HEK293T (cell line): Measurements from ENCODE around the gene GPR37L1.

Experiments
- CTCF ChIA-PET: fragments of 350-600 bp; formaldehyde crosslinking; extraction: SDS; loops from one replicate; lab custom pipeline; 2021; ENCODE audit warnings: antibody characterized with exemption, inconsistent platforms; lab: Yijun Ruan, JAX
- POLR2A ChIA-PET: fragments of 350-600 bp; formaldehyde crosslinking; extraction: SDS; loops from one replicate; lab custom pipeline; 2020; ENCODE audit warnings: antibody characterized with exemption, inconsistent platforms; lab: Yijun Ruan, JAX
- DNase-seq: peaks from one replicate; pipeline ENCODE4 v3.0.0; 2012; ENCODE audit warnings: mixed read lengths; ENCODE audit errors: extremely low spot score
- ARNT ChIP-seq: fragments of 450-650 bp; IDR thresholded peaks from 2 replicates; pipeline ENCODE4 v1.6.1; 2017; ENCODE audit warnings: mild to moderate bottlenecking
- BHLHE40 ChIP-seq: fragments of 450-650 bp; IDR thresholded peaks from 2 replicates; pipeline ENCODE4 v1.6.1; 2016; ENCODE audit warnings: mild to moderate bottlenecking, moderate library complexity, borderline replicate concordance
- CTBP1 ChIP-seq: fragments of 450-650 bp; IDR thresholded peaks from 2 replicates; pipeline ENCODE4 v1.6.1; 2016; ENCODE audit warnings: borderline replicate concordance
- ELF4 ChIP-seq: fragments of 450-650 bp; IDR thresholded peaks from 2 replicates; pipeline ENCODE4 v1.6.1; 2017; ENCODE audit warnings: antibody characterized with exemption
- FOXA1 ChIP-seq: fragments of 450-650 bp; IDR thresholded peaks from 2 replicates; pipeline ENCODE4 v1.6.1; 2016; ENCODE audit warnings: mild to moderate bottlenecking
- FOXK2 ChIP-seq: fragments of 450-650 bp; IDR thresholded peaks from 2 replicates; pipeline ENCODE4 v1.6.1; 2016; ENCODE audit warnings: mild to moderate bottlenecking
- FOXM1 ChIP-seq: fragments of 450-650 bp; IDR thresholded peaks from 2 replicates; pipeline ENCODE4 v1.6.1; 2017; ENCODE audit warnings: mild to moderate bottlenecking, borderline replicate concordance
- HDGF ChIP-seq: fragments of 450-650 bp; IDR thresholded peaks from 2 replicates; pipeline ENCODE4 v1.6.1; 2017; ENCODE audit warnings: antibody characterized with exemption, borderline replicate concordance
- L3MBTL2 ChIP-seq: fragments of 450-650 bp; conservative IDR thresholded peaks from 2 replicates; pipeline ENCODE4 v1.6.1; 2016; ENCODE audit warnings: mild to moderate bottlenecking
- LEF1 ChIP-seq: fragments of 450-650 bp; IDR thresholded peaks from 2 replicates; pipeline ENCODE4 v1.6.1; 2017; ENCODE audit warnings: mild to moderate bottlenecking, borderline replicate concordance
- NFRKB ChIP-seq: fragments of 450-650 bp; IDR thresholded peaks from 2 replicates; pipeline ENCODE4 v1.6.1; 2016; ENCODE audit warnings: mild to moderate bottlenecking, moderate library complexity
- SP1 ChIP-seq: fragments of 450-650 bp; IDR thresholded peaks from 2 replicates; pipeline ENCODE4 v1.6.1; 2017
- SUZ12 ChIP-seq: fragments of 450-650 bp; IDR thresholded peaks from 2 replicates; pipeline ENCODE4 v1.6.1; 2016; ENCODE audit warnings: mild to moderate bottlenecking
- TARDBP ChIP-seq: fragments of 450-650 bp; IDR thresholded peaks from 2 replicates; pipeline ENCODE4 v1.6.1; 2016
- ZNF384 ChIP-seq: fragments of 450-650 bp; IDR thresholded peaks from 2 replicates; pipeline ENCODE4 v1.6.1; 2016
- TF ChIP-seq, protein P1 (sequence below): fragments of 450-650 bp; IDR thresholded peaks from 2 replicates; pipeline ENCODE4 v1.6.1; 2016

The GPR37L1 gene

GRCh38 chr1:202168861-202169260 is 46.1 kb downstream of the GPR37L1 start:
- POLR2A ChIA-PET, result no interaction called here
- CTCF ChIA-PET, result no interaction called here
- no peak for DNase-seq

GRCh38 chr1:202170726-202171125 is 48.0 kb downstream of the GPR37L1 start:
- TF ChIP-seq ZNF384 (no peak), FOXM1 (no peak), SUZ12 (no peak), L3MBTL2 (no peak), TARDBP (no peak), ARNT (no peak), FOXK2 (no peak), LEF1 (no peak), CTBP1 (no peak)
- ChIA-PET CTCF (interaction anchor here (1.6 kb wide), 1 partner anchor 16 kb away, joined by 4 read pairs; no protein-coding TSS in a partner anchor), POLR2A (no interaction called here)
- no peak for DNase-seq

More at GRCh38 chr1:202168861-202169260, 46.1 kb downstream of the GPR37L1 start:
- no peak for TF ChIP-seq NFRKB
- TF ChIP-seq LEF1, result no peak
- no peak for TF ChIP-seq L3MBTL2
- TF ChIP-seq, protein P1, sequence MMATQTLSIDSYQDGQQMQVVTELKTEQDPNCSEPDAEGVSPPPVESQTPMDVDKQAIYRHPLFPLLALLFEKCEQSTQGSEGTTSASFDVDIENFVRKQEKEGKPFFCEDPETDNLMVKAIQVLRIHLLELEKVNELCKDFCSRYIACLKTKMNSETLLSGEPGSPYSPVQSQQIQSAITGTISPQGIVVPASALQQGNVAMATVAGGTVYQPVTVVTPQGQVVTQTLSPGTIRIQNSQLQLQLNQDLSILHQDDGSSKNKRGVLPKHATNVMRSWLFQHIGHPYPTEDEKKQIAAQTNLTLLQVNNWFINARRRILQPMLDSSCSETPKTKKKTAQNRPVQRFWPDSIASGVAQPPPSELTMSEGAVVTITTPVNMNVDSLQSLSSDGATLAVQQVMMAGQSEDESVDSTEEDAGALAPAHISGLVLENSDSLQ, result no peak
- no peak for TF ChIP-seq CTBP1
- TF ChIP-seq HDGF, result no peak
- TF ChIP-seq TARDBP, result no peak
- TF ChIP-seq ARNT, result no peak
- TF ChIP-seq SP1, result no peak
- no peak for TF ChIP-seq FOXM1
- no peak for TF ChIP-seq BHLHE40
- no peak for TF ChIP-seq ELF4
- no peak for TF ChIP-seq ZNF384
- no peak for TF ChIP-seq FOXK2
- TF ChIP-seq FOXA1, result no peak
- no peak for TF ChIP-seq SUZ12

DNA sequence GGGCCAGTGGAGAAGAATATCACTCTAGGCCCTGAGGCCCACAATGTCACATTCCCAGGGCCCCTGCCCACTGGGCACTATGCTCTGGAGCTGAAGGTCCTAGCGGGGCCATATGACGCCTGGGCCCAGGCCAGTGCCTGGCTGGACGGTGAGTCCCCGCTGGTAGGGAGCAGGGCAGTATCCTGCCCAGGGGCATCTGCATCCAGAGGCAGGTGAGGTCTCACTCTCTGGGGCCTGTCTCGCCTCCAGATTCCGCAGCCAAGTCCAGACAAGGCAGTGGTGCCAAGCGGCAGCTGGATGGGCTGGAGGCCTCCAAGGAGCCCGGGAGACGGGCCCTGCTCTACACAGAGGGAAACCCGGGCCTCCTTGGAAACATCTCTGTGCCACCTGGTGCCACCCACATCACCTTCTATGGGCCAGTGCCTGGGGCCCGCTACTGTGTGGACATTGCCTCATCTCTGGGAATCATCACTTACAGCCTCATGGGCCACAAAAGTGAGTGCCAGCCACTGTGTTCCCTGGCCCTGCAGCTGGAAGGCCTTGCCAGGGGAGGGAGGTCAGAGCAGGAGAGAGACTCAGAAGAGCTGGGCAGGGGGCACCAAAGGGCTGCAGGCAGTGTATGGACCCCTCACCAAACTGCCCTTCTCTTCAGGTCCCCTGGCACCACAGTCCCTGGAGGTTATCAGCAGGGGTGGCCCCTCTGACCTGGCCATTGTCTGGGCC is 48.7 kb downstream of the GPR37L1 start:
- ChIA-PET CTCF (no interaction called here), POLR2A (no interaction called here)

GRCh38 chr1:202172015-202172355 is 49.3 kb downstream of the GPR37L1 start:
- ChIA-PET POLR2A (no interaction called here), CTCF (no interaction called here)
- DNase-seq, result no peak
- no peak for TF ChIP-seq HDGF
- no peak for TF ChIP-seq CTBP1
- no peak for TF ChIP-seq TARDBP
- TF ChIP-seq, protein P1, result no peak
- TF ChIP-seq SUZ12, result no peak
- TF ChIP-seq ELF4, result no peak
- TF ChIP-seq ARNT, result no peak
- TF ChIP-seq BHLHE40, result no peak
- no peak for TF ChIP-seq LEF1
- no peak for TF ChIP-seq FOXA1
- no peak for TF ChIP-seq L3MBTL2
- no peak for TF ChIP-seq FOXK2
- TF ChIP-seq ZNF384, result no peak
- no peak for TF ChIP-seq SP1
- TF ChIP-seq NFRKB, result no peak
- no peak for TF ChIP-seq FOXM1

More for the DNA sequence above, 48.7 kb downstream of the GPR37L1 start:
- TF ChIP-seq L3MBTL2, result no peak
- no peak for TF ChIP-seq FOXM1
- no peak for TF ChIP-seq BHLHE40
- no peak for TF ChIP-seq ZNF384
- TF ChIP-seq HDGF, result no peak
- no peak for DNase-seq

GRCh38 chr1:202173993-202174392 is 51.3 kb downstream of the GPR37L1 start:
- POLR2A ChIA-PET, result no interaction called here
- TF ChIP-seq BHLHE40, result no peak
- TF ChIP-seq FOXA1, result no peak
- no peak for TF ChIP-seq ARNT
- no peak for TF ChIP-seq L3MBTL2
- TF ChIP-seq TARDBP, result no peak
- TF ChIP-seq ELF4, result no peak
- TF ChIP-seq SP1, result no peak
- TF ChIP-seq, protein P1, result no peak
- TF ChIP-seq FOXM1, result no peak
- no peak for TF ChIP-seq NFRKB
- no peak for TF ChIP-seq FOXK2
- DNase-seq, result no peak
- CTCF ChIA-PET, result interaction anchor here (0.9 kb wide), 1 partner anchor 19 kb away, joined by 3 read pairs; no protein-coding TSS in a partner anchor
